WERI-Rb-1 (cell line): ENCODE measurements around the gene KCNK4.
A peak's percentile ranks its signal among the peaks of the same experiment; 100 is the strongest.

Source experiments
- DNase-seq: peaks from one replicate; pipeline ENCODE4 v3.0.0-alpha.2; 2020
- H3K27ac ChIP-seq: fragments of 250-450 bp; sonication (Bioruptor Pico); 2 replicates; pipeline ENCODE4 v1.5.1; 2020; ENCODE audit warnings: mild to moderate bottlenecking, moderate library complexity
- H3K27me3 ChIP-seq: fragments of 250-450 bp; sonication (Bioruptor Pico); 2 replicates; pipeline ENCODE4 v1.5.1; 2021; ENCODE audit warnings: mild to moderate bottlenecking, low read depth, moderate library complexity; ENCODE audit not compliant: insufficient read depth, severe bottlenecking
- H3K36me3 ChIP-seq: fragments of 250-450 bp; sonication (Bioruptor Pico); 2 replicates; pipeline ENCODE4 v1.5.1; 2020; ENCODE audit warnings: mild to moderate bottlenecking, moderate library complexity
- H3K4me3 ChIP-seq: 2 replicates; pipeline ENCODE4 v1.5.1; 2011; ENCODE audit warnings: low read depth, mild to moderate bottlenecking, control low read depth, low read length
- H3K9me3 ChIP-seq: fragments of 250-450 bp; sonication (Bioruptor Pico); 2 replicates; pipeline ENCODE4 v1.5.1; 2021; ENCODE audit warnings: mild to moderate bottlenecking, moderate library complexity; ENCODE audit not compliant: severe bottlenecking
- CTCF ChIP-seq: IDR thresholded peaks from 2 replicates; pipeline ENCODE4 v1.5.1; 2011; ENCODE audit warnings: low read depth, mild to moderate bottlenecking, control low read depth, inconsistent platforms, low read length

The KCNK4 gene

DNA sequence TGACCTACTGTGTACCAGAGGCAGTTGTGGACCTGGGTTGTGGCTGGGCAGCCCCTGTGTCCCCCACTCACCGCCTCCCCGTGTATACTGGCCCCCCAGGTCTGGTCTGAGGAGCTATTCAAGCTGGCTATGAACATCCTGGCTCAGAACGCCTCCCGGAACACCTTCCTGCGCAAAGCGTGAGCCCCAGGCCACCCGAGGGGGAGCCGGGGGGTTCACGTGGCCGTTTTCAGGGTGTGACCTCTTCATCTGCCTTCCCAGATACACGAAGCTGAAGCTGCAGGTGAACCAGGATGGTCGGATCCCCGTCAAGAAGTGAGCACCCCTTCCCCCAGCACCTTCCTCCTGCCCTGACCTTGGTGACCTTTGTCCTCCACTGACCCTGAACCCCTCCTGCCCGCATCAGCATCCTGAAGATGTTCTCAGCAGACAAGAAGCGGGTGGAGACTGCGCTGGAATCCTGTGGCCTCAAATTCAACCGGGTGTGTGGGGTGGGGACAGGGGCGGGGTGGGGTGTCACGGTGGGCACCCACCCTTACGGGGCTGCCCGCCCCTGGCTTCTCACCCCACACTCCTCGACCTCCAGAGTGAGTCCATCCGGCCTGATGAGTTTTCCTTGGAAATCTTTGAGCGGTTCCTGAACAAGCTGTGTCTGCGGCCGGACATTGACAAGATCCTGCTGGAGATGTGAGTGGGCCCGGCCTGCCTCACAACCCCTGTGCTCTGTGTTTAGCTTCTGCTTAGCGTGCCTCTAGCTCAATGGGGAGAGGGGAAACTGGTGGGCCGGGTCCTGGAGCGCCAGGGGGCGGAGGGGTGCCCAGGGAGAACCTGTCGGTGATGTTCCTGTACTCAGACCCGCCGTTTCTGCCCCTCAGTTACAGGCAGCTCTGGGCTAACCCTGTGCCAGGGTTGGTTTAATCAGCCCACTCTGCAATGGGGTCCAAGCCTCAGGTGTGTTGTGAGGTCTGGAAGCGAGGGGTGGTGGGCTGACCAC is 35.7 kb upstream of the KCNK4 start:
- no peaks in the 10 kb centered on the region for H3K9me3 ChIP-seq
- peak overlapping the region; percentile 33; the same call in 1 of the 2 replicates for H3K27ac ChIP-seq
- DNase-seq: no peak
- H3K4me3 ChIP-seq: no peak overlapping the region
- H3K27me3 ChIP-seq: no peaks in the 10 kb centered on the region
- H3K36me3 ChIP-seq: peaks cover 54% of the 10 kb centered on the region
- TF ChIP-seq CTCF: no peak

- H3K27me3 ChIP-seq: no peaks in the 10 kb centered on the region
- peaks cover 59% of the 10 kb centered on the region for H3K36me3 ChIP-seq
- no peak overlapping the region for H3K4me3 ChIP-seq
- peak overlapping the region; percentile 33; the same call in 1 of the 2 replicates for H3K27ac ChIP-seq
- TF ChIP-seq CTCF: no peak
- no peak for DNase-seq
- no peaks in the 10 kb centered on the region for H3K9me3 ChIP-seq
Observed at GRCh38 chr11:64256300-64256699, 34.8 kb upstream of the KCNK4 start.

- no peak for DNase-seq
- no peak for TF ChIP-seq CTCF
- peaks cover 76% of the 10 kb centered on the region for H3K36me3 ChIP-seq
- H3K4me3 ChIP-seq: no peak overlapping the region
- no peaks in the 10 kb centered on the region for H3K27me3 ChIP-seq
- H3K9me3 ChIP-seq: no peaks in the 10 kb centered on the region
- no peak overlapping the region for H3K27ac ChIP-seq
Observed at GRCh38 chr11:64258356-64258755, 32.7 kb upstream of the KCNK4 start.

DNA sequence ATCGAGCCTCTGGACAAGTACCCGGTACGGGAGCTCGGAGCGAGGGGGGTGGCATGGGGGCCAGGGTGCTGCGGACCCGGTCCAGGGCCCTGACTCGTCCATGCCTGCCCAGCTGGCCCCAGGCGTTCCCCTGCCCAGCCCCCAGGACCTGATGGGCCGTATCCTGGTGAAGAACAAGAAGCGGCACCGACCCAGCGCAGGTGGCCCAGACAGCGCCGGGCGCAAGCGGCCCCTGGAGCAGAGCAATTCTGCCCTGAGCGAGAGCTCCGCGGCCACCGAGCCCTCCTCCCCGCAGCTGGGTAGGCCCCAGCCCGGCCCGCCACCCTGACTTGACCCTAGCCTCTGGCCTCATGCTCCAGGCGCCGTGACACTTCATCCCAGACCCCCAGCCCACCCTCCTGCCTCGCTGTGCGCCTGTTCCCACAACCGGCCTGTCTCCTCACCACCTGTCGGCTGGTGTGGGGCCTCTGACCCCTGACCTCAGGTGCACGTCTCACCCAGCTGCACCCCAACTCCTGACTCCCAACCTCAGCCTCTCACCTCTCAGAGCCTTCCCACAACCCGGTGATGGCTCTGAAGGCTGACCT is 32.1 kb upstream of the KCNK4 start:
- Histone ChIP-seq H3K4me3 (no peak overlapping the region), H3K36me3 (peaks cover 81% of the 10 kb centered on the region), H3K27ac (no peak overlapping the region), H3K9me3 (no peaks in the 10 kb centered on the region), H3K27me3 (no peaks in the 10 kb centered on the region)
- no peak for DNase-seq
- no peak for TF ChIP-seq CTCF

GRCh38 chr11:64259533-64260067 is 31.5 kb upstream of the KCNK4 start:
- no peak for DNase-seq
- H3K9me3 ChIP-seq: no peaks in the 10 kb centered on the region
- no peak for TF ChIP-seq CTCF
- no peak overlapping the region for H3K4me3 ChIP-seq
- H3K27me3 ChIP-seq: no peaks in the 10 kb centered on the region
- peaks cover 85% of the 10 kb centered on the region for H3K36me3 ChIP-seq
- no peak overlapping the region for H3K27ac ChIP-seq
